DMS 273 (cell line): Measurements from ENCODE around the gene GALNT5.
A peak's percentile ranks its signal among the peaks of the same experiment; 100 is the strongest.
"Not testable (repeated sequence)": the region's sequence is repeated elsewhere in the genome, so short reads cannot be mapped to it uniquely, and the experiment has no call there.

Experiments
- DNase-seq: peaks from one replicate; lab custom pipeline; 2025; ENCODE audit not compliant: unreplicated experiment; lab: John Stamatoyannopoulos, UW

The GALNT5 gene

GRCh38 chr2:157257312-157258252, at the start of gene GALNT5:
Gene GALNT5, plus strand, starts transcription at chr2:157257705. Its CDS starts 378 bp downstream, at chr2:157258083.
- DNase-seq = peak; percentile 92

- peak; percentile 71 for DNase-seq
Observed at GRCh38 chr2:157216286-157216965, 41.1 kb upstream of the GALNT5 start.

GRCh38 chr2:157217409-157217808, 40.1 kb upstream of the GALNT5 start:
- no peak for DNase-seq

DNA sequence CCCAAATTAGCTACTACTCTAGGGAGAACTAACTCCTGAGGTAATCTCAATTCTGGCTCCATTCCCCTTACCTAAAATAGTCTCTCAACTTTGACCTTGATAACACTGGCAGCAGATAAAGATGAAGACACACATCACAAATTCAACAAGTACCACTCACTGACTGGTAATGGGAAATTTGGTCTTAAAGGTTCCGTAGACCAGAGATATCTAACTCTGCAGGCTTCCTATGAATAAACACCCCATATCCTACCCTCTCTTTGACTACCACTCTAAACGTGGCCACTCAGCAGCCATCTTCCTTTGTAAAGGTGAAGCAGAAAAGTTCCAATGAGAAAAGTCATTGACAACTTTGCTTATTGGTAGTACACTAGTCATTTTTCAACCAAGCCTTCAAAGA, 38.6 kb upstream of the GALNT5 start:
- no peak for DNase-seq

GRCh38 chr2:157220502-157220901, 37.0 kb upstream of the GALNT5 start:
- no peak for DNase-seq

GRCh38 chr2:157221394-157221988, 36.0 kb upstream of the GALNT5 start:
- DNase-seq = no peak

DNA sequence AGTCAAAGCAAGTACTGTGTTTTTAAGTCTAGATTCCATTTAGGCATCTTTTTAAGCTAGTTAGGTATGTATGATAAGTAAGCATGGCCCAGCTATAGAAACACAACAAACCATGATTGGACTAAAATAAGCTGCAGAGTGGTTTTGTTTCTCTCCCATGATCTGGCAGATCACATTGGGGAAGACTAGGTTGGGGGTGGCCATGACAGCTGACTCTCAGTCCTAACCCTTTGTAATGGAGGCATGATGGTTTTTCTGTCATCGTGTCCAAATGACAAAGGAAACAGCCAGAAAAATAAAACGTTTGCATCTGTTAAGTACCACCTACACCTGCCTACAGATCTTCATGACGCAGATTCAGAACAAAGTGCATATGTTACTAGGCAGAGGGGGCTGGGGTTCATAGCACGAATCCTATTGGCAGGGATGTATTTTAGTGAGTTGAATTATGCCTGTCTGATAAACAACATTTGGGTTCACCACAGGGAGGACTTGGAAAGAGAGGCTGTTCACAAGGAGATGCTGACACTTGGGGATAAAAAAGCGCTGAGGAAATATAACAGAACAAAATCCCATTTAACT, 33.8 kb upstream of the GALNT5 start:
- DNase-seq = peak; percentile 44

DNA sequence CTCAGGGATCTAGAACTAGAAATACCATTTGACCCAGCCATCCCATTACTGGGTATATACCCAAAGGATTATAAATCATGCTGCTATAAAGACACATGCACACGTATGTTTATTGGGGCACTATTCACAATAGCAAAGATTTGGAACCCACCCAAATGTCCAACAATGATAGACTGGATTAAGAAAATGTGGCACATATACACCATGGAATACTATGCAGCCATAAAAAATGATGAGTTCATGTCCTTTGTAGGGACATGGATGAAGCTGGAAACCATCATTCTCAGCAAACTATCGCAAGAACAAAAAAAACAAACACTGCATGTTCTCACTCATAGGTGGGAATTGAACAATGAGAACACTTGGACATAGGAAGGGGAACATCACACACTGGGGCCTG, 33.1 kb upstream of the GALNT5 start:
- not testable (repeated sequence) for DNase-seq

DNA sequence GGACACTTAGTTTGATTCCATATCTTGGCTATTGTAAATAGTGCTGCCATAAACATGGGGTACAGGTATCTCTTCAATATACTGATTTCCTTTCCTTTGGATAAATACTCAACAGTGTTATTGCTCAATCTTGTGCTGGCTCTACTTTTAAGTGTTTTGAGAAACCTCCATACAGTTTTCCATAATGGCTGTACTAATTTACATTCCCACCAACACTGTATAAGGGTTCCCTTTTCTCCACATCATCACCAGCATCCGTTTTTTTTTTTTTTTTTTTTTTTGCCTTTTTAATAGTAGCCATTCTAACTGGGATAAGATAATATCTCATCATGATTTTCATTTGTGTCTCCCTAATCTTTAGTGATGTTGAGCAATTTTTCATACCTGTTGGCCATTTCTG, 29.9 kb upstream of the GALNT5 start:
- DNase-seq = no peak

DNA sequence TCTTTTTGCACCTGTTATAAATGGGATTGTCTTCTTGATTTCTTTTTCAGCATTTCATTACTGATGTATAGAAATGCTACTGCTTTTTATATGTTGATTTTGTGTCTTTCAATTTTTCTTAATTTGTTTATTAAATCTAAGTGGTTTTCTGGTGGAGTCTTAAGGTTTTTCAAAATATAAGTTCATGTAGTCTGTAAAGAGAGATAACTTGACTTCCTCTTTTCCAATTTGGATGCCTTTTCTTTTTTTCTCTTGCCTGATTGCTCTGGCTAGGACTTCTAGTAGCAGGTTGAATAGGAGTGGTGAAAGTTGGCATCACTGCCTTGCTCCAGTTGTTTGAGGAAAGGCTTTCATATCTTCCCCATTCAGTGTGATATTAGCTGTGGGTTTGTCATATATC, 28.6 kb upstream of the GALNT5 start:
- no peak for DNase-seq

DNA sequence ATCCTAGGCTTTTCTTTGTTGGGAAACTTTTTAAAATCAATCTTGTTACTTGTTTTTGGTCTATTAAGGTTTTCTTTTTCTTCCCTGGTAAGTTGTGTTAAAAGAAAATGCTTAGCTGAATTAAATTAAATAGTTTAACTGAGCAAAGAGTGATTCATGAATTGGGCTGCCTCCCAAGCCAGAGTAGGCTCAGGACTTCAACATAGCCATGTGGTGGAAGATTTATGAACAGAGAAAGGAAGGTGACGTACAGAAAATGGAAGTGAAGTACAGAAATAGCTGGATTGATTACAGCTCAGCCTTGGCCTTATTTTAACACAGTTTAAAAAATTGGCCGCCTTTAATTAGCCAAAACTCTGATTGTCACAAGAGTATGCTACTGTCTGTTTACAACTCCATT, 27.9 kb upstream of the GALNT5 start:
- DNase-seq = no peak

GRCh38 chr2:157231476-157231875, 26.0 kb upstream of the GALNT5 start:
- DNase-seq = no peak

DNA sequence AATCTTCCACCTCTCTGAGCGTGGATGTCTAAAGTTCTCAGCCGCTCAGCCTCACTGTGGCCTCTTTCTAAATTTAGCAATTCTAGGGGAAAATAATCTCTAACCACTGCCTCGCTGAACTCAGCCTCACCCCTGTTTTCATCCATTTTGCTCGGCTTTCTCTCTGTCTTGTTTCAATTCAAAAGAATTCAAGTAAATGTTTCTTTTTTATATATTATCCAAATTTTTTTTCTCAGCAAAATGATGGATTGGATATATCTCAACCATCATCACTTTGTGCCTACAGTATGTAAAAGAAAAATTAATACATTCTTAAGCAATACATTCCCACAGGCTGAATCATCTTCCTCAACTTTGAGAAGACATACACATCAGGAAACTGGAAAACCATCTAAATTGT, 24.0 kb upstream of the GALNT5 start:
- DNase-seq = no peak

GRCh38 chr2:157236404-157236803, 21.1 kb upstream of the GALNT5 start:
- no peak for DNase-seq

DNA sequence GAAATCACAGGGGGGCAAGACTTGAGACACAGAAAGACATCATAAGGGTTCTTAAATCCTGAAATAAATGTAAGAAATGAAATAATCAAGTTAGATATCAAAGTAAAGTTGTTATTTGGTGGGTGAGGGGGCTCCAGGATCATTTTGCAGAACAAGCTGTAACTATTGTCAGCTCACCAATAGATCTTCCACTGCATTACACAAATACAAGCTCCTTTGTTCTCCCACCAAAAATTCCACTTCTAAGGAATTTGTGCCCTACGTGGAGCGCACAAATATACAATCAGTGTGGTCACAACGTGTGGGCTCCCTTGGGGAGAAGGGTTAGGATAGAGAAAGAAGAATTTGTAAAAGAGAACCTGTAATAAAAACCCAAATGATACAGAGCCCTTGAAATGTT, 19.2 kb upstream of the GALNT5 start:
- DNase-seq = no peak

DNA sequence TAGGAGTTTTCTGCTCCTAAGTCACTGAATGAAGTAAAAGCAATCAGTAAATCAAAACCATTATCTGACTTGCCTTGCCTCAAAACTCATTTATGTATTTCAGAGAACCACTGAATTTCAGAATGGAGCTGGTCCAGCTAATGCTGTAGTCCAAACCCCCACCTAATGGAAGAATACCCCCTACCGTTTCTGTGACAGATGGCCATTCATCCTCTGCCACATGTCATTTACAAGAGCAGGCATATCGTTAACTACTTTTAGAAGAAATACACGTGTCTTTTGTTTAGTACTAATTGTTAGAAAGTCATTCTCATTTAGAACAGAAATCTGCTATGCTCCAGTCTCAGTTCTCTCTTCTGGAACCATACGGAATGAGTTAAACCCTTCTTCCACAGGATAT, 12.8 kb upstream of the GALNT5 start:
- DNase-seq = peak; percentile 86

GRCh38 chr2:157245144-157245840, 12.2 kb upstream of the GALNT5 start:
- peak; percentile 46 for DNase-seq

DNA sequence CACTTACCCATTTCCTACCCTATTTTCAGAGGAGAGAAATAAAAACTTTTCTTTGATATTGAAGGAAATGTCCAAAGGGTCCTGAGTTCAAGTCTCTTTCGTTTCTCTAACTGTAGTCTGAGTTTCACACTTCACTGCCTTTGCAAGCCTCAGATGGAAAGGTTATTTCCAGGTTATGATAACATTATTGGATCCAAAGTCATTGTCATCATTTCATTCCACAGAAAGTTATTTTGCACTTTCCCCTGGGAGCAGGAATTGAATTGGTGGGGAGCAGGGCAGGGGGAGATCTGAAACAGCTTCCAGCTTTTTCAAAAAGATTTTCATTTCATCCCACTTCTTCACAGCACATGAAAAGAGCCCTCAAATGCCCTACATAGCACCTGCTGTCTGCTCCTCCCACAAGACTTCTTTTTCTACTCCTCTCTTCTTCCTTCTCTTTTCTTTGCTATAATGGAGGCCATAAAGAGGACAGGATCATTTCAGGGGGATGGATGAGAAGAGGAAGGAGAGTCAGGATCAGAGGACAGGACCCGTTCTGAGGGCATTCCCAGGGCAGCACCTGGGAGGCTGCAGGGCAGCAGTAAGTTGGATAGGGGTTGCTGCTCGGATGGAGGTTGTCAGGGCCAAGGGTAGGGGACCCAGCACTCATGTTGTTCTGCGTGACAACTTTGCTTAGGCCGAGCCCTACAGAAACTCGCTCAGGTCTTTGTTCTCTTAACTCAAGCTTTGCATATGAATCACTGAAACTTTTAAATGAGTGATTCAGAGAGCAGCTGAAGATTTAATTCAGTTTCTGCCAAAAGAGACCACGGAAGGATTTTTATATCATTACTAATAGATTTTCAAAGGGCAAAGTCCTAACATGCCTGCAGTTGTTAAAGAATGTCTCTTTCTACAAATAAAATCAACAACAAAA, 11.4 kb upstream of the GALNT5 start:
- no peak for DNase-seq

DNA sequence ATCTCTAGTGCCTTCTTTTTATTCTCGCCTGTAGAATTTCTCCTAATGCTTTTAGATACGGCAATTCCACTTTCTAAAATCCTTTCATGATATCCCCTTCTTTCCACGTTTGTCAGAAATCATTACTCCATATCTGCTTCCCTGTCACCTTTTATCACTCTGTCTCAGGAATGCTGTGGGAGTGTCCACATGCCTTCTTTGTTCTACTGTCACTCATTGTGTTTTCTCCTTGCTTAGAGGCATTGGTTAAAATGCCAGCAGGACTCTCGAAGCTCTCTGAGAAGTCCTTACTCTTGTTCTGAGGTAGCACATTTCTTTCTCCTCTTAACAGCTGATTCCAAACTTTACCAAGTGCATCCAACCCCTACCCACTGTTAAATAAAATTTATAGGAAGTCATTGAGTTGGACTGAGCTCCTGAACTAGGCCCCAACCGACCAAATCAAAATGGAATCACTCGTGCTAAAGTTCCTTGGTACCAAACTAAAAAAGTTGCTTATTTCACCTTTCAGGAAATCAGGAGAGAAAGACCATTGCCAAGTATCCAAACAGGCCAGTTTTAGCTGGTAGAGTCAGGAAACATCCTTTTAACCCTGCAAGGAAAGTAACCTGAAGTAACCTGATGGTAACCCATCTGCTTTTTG, 10.6 kb upstream of the GALNT5 start:
- DNase-seq = no peak
